OCI-LY3 (cell line): ENCODE data around the gene AKR1E2.

Experiments
- H2AFZ ChIP-seq: fragments of 200-600, 300-600 bp; shearing (Covaris generic); 2 replicates; pipeline ENCODE4 v1.6.0; 2014; ENCODE audit warnings: antibody characterized with exemption, low read depth, low read length
- H3K27ac ChIP-seq: fragments of 200-600, 300-600 bp; sonication (generic); 2 replicates; pipeline ENCODE4 v1.5.1; 2014; ENCODE audit warnings: mild to moderate bottlenecking, low read length, moderate library complexity, mixed read lengths
- H3K27me3 ChIP-seq: fragments of 200-600, 300-600 bp; sonication (generic); 2 replicates; pipeline ENCODE4 v1.6.1; 2014; ENCODE audit warnings: low read depth, low read length, mixed read lengths
- H3K36me3 ChIP-seq: fragments of 200-600, 300-600 bp; sonication (generic); replicated peaks from 2 replicates; pipeline ENCODE3; 2014; ENCODE audit warnings: low read depth, low read length, mixed read lengths
- H3K4me1 ChIP-seq: fragments of 300-600, 200-600 bp; sonication (generic); 2 replicates; pipeline ENCODE4 v1.6.1; 2014; ENCODE audit warnings: low read length, mixed read lengths
- H3K4me2 ChIP-seq: fragments of 200-600, 300-600 bp; sonication (generic); 2 replicates; pipeline ENCODE4 v1.6.1; 2014; ENCODE audit warnings: low read length, mixed read lengths
- H3K4me3 ChIP-seq: fragments of 300-600, 200-600 bp; sonication (generic); 2 replicates; pipeline ENCODE4 v1.5.1; 2014; ENCODE audit warnings: antibody characterized with exemption, mild to moderate bottlenecking, low read length, moderate library complexity
- H3K79me2 ChIP-seq: fragments of 300-600, 200-600 bp; shearing (Covaris generic); 2 replicates; pipeline ENCODE4 v1.6.1; 2014; ENCODE audit warnings: mild to moderate bottlenecking, low read length, mixed read lengths
- H3K9ac ChIP-seq: fragments of 300-600, 200-600 bp; shearing (Covaris generic); 2 replicates; pipeline ENCODE4 v1.6.0; 2014; ENCODE audit warnings: mild to moderate bottlenecking, low read length, moderate library complexity
- H3K9me3 ChIP-seq: fragments of 200-600, 300-600 bp; shearing (Covaris generic); 2 replicates; pipeline ENCODE4 v1.6.1; 2014; ENCODE audit warnings: low read length, mixed read lengths; ENCODE audit not compliant: insufficient read depth
- H4K20me1 ChIP-seq: fragments of 200-600, 300-600 bp; sonication (generic); 2 replicates; pipeline ENCODE4 v1.6.1; 2016; ENCODE audit warnings: low read length, mixed read lengths; ENCODE audit not compliant: insufficient read depth
- EZH2phosphoT487 ChIP-seq: fragments of 200-600 bp; shearing (Covaris generic); IDR thresholded peaks from 2 replicates; pipeline ENCODE4 v1.6.1; 2018; ENCODE audit warnings: antibody characterized with exemption, mixed run types, low read depth
- TF ChIP-seq, protein P1 (sequence below): fragments of 200-600, 300-600 bp; sonication (generic); IDR thresholded peaks from 2 replicates; pipeline ENCODE4 v1.5.1; 2014; ENCODE audit warnings: antibody characterized with exemption, low read length, low read depth

Gene AKR1E2

DNA sequence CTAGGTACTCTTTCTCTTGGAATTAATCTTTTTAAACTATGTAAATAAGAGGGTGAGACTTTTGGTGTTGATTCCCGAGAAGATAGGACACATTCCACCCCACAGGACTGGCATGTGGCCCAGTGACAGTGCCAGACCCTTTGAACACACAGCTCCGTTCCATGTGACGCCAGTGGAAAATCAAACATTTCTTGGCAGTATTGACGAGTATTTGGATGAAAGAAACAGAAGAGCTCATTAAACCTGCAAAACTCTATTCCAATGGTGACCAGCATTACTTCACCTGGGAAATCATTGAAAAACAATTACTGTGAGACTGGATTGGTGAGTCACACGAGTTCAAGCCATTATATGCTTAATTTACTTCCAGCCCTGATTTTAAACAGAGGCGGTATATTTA is 25.8 kb downstream of the AKR1E2 start:
- no peaks in the 10 kb centered on the region for H3K36me3 ChIP-seq
- H3K9me3 ChIP-seq: no peaks in the 10 kb centered on the region
- H3K4me3 ChIP-seq: no peak overlapping the region
- no peak for TF ChIP-seq EZH2phosphoT487
- TF ChIP-seq, protein P1, sequence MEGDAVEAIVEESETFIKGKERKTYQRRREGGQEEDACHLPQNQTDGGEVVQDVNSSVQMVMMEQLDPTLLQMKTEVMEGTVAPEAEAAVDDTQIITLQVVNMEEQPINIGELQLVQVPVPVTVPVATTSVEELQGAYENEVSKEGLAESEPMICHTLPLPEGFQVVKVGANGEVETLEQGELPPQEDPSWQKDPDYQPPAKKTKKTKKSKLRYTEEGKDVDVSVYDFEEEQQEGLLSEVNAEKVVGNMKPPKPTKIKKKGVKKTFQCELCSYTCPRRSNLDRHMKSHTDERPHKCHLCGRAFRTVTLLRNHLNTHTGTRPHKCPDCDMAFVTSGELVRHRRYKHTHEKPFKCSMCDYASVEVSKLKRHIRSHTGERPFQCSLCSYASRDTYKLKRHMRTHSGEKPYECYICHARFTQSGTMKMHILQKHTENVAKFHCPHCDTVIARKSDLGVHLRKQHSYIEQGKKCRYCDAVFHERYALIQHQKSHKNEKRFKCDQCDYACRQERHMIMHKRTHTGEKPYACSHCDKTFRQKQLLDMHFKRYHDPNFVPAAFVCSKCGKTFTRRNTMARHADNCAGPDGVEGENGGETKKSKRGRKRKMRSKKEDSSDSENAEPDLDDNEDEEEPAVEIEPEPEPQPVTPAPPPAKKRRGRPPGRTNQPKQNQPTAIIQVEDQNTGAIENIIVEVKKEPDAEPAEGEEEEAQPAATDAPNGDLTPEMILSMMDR: no peak
- H3K9ac ChIP-seq: no peak overlapping the region
- no peaks in the 10 kb centered on the region for H3K79me2 ChIP-seq
- no peaks in the 10 kb centered on the region for H3K27me3 ChIP-seq
- H3K4me2 ChIP-seq: no peak overlapping the region
- no peak overlapping the region; the same call in 1 of the 2 replicates for H2AFZ ChIP-seq
- no peaks in the 10 kb centered on the region for H4K20me1 ChIP-seq
- H3K4me1 ChIP-seq: peaks cover 37% of the 10 kb centered on the region
- no peak overlapping the region for H3K27ac ChIP-seq

DNA sequence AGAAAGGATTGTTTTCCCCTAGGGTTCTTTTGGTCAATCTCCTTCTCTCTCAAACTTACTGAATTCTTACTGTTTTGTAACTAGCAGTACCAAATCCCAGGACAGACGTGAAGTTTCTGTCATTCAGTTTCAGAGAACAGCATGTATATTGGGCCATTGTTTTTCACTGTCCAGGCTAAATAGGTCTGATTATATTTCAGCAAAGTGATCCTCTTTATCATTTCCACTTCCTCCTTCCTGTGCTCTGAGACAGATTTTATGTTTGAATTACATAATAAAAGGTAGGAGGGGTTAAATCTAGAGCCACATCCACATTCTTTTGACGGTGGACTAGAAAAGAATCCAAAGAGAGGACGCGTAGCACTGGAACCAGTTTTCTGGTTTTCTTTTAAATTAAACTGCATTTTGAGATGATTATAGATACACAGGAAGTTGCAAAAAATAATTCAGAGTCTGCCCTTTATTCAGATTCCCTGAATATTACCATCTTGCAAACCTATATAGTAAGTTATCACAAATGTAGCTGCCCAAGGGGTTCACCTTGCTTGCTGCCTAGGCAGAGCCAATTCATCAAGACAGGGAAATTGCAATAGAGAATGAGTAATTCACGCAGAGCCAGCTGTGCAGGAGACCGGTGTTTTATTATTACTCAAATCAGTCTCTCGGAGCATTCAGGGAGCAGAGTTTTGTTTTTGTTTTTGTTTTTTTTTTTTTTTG is 40.1 kb downstream of the AKR1E2 start:
- Histone ChIP-seq H3K36me3 (no peaks in the 10 kb centered on the region), H2AFZ (no peak overlapping the region), H3K27me3 (no peaks in the 10 kb centered on the region), H3K79me2 (no peaks in the 10 kb centered on the region), H3K27ac (no peak overlapping the region), H3K4me3 (no peak overlapping the region), H3K9me3 (no peaks in the 10 kb centered on the region), H4K20me1 (no peaks in the 10 kb centered on the region), H3K9ac (no peak overlapping the region), H3K4me1 (no peaks in the 10 kb centered on the region), H3K4me2 (no peak overlapping the region)
- no peak for TF ChIP-seq EZH2phosphoT487
- TF ChIP-seq, protein P1: no peak

DNA sequence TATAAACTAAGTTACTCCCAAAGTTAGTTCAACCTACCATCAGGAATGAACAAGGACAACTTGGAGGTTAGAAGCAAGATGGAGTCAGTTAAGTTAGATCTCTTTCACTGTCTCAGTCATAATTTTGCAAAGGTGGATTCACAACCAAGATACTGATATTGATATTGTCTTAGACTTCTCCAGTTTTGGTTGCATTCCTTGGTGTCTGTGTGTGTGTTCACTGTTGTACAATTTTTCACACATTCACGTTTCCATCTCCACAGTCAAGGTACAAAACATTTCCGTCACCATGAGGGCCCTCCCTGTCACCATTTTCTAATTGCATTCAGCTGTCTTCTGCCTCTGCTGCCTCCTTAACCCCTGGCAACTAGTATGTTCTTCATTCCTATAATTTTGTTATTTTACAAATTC is 41.1 kb downstream of the AKR1E2 start:
- Histone ChIP-seq H3K9me3 (no peaks in the 10 kb centered on the region), H3K9ac (no peak overlapping the region), H3K4me2 (no peak overlapping the region), H3K79me2 (no peaks in the 10 kb centered on the region), H3K4me1 (no peaks in the 10 kb centered on the region), H3K4me3 (no peak overlapping the region), H3K27me3 (no peaks in the 10 kb centered on the region), H3K36me3 (no peaks in the 10 kb centered on the region), H4K20me1 (no peaks in the 10 kb centered on the region), H2AFZ (no peak overlapping the region), H3K27ac (no peak overlapping the region)
- TF ChIP-seq, protein P1: no peak
- TF ChIP-seq EZH2phosphoT487: no peak

DNA sequence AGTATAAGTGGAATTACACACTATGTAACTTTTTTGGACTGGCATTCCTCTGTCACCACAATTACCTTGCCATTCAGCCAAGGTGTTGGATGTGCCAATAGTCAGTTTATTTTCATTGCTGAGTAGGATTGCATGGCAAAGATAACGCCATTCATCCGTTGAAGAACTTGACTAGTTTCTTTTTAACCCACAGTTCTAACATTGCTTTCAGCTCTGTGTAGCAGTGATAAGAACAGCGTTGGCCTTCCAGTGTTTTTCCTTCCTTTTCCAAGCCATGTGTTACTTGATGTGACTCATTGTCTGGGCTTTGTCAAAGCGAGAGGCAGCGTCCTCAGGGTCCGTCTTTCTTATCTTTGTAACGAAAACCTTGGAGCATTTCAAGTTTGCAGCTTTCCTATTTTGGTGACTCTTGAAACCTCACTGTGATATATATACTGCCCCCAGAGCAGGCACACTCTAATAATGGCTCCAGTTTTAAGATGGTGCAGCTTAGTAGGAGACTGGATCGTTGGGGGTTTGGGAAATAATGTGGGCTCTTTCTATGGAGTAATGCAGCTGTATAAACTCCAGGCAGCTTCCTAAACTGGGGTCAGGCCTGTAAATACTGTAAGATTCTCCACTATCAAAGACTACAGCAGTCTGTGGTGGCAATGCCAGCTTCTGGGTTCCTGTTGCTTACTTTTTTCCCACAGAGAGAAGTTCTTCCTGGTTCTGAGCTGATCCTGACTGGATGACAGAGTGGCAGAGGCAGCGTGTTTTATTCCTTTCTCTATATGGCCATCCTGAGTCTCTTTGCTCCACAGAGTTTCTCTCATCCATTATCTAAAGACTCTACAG is 41.7 kb downstream of the AKR1E2 start:
- no peak overlapping the region for H2AFZ ChIP-seq
- TF ChIP-seq EZH2phosphoT487: no peak
- TF ChIP-seq, protein P1: no peak
- H3K27me3 ChIP-seq: no peaks in the 10 kb centered on the region
- no peaks in the 10 kb centered on the region for H3K79me2 ChIP-seq
- H3K27ac ChIP-seq: no peak overlapping the region
- no peaks in the 10 kb centered on the region for H4K20me1 ChIP-seq
- no peak overlapping the region for H3K4me2 ChIP-seq
- no peak overlapping the region for H3K4me3 ChIP-seq
- no peaks in the 10 kb centered on the region for H3K9me3 ChIP-seq
- H3K36me3 ChIP-seq: no peaks in the 10 kb centered on the region
- no peaks in the 10 kb centered on the region for H3K4me1 ChIP-seq
- H3K9ac ChIP-seq: no peak overlapping the region
